Measurements from ENCODE around the gene EIF5A.

GRCh38 chr17:7330638-7331015 is 23.2 kb downstream of the EIF5A start:
- TF ChIP-seq, protein P1, sequence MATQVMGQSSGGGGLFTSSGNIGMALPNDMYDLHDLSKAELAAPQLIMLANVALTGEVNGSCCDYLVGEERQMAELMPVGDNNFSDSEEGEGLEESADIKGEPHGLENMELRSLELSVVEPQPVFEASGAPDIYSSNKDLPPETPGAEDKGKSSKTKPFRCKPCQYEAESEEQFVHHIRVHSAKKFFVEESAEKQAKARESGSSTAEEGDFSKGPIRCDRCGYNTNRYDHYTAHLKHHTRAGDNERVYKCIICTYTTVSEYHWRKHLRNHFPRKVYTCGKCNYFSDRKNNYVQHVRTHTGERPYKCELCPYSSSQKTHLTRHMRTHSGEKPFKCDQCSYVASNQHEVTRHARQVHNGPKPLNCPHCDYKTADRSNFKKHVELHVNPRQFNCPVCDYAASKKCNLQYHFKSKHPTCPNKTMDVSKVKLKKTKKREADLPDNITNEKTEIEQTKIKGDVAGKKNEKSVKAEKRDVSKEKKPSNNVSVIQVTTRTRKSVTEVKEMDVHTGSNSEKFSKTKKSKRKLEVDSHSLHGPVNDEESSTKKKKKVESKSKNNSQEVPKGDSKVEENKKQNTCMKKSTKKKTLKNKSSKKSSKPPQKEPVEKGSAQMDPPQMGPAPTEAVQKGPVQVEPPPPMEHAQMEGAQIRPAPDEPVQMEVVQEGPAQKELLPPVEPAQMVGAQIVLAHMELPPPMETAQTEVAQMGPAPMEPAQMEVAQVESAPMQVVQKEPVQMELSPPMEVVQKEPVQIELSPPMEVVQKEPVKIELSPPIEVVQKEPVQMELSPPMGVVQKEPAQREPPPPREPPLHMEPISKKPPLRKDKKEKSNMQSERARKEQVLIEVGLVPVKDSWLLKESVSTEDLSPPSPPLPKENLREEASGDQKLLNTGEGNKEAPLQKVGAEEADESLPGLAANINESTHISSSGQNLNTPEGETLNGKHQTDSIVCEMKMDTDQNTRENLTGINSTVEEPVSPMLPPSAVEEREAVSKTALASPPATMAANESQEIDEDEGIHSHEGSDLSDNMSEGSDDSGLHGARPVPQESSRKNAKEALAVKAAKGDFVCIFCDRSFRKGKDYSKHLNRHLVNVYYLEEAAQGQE (IDR thresholded peaks at IDR 0.05), result no peak
- TF ChIP-seq, protein P2, sequence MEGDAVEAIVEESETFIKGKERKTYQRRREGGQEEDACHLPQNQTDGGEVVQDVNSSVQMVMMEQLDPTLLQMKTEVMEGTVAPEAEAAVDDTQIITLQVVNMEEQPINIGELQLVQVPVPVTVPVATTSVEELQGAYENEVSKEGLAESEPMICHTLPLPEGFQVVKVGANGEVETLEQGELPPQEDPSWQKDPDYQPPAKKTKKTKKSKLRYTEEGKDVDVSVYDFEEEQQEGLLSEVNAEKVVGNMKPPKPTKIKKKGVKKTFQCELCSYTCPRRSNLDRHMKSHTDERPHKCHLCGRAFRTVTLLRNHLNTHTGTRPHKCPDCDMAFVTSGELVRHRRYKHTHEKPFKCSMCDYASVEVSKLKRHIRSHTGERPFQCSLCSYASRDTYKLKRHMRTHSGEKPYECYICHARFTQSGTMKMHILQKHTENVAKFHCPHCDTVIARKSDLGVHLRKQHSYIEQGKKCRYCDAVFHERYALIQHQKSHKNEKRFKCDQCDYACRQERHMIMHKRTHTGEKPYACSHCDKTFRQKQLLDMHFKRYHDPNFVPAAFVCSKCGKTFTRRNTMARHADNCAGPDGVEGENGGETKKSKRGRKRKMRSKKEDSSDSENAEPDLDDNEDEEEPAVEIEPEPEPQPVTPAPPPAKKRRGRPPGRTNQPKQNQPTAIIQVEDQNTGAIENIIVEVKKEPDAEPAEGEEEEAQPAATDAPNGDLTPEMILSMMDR (IDR thresholded peaks at IDR 0.05), result no peak
- TF ChIP-seq EP300 (IDR thresholded peaks at IDR 0.05), result no peak
- TF ChIP-seq NFE2L2 (conservative IDR thresholded peaks at IDR 0.05; ENCODE audit: low read length), result no peak

Data from A549 (cell line).